Naive B cell (primary cell): ENCODE data around the gene CDH5. TPM values are rescaled to one million over a fixed set of nuclear protein-coding genes. Genes with fewer than 3 reads are reported as not detected.

Experiments used
- ATAC-seq, 2 donors: fragments of 150-1000 bp; cut with Tn5 transposase; 2 replicates each; pipeline ENCODE4 v1.10.0; 2021; ENCODE audit warnings: low read depth in 2 of 2, mild to moderate bottlenecking in 2 of 2, moderate library complexity in 2 of 2
- DNase-seq: peaks from one replicate; pipeline ENCODE4 v3.0.0; 2022
- H3K27ac Mint-ChIP-seq, 6 donors: one replicate each; pipeline ENCODE4 v1.8.0; 2020 to 2022; ENCODE audit warnings: mild to moderate bottlenecking in 6 of 6, mixed read lengths in 6 of 6, moderate library complexity in 5 of 6, inconsistent platforms in 2 of 6
- H3K27me3 Mint-ChIP-seq, 3 donors: one replicate each; pipeline ENCODE4 v1.8.0; 2021 to 2022; ENCODE audit warnings: mixed read lengths in 3 of 3, mild to moderate bottlenecking in 1 of 3
- H3K36me3 Mint-ChIP-seq, 2 donors: one replicate each; pipeline ENCODE4 v1.8.0; 2020 to 2022; ENCODE audit warnings: mixed read lengths in 2 of 2, inconsistent platforms in 1 of 2, mild to moderate bottlenecking in 1 of 2
- H3K4me1 Mint-ChIP-seq, 3 donors: one replicate each; pipeline ENCODE4 v1.8.0; 2020 to 2022; ENCODE audit warnings: mixed read lengths in 3 of 3, inconsistent platforms in 1 of 3, mild to moderate bottlenecking in 1 of 3, moderate library complexity in 1 of 3
- H3K4me3 Mint-ChIP-seq, 8 donors: one replicate each; pipeline ENCODE4 v1.8.0; 2020 to 2022; ENCODE audit warnings: mild to moderate bottlenecking in 8 of 8, mixed read lengths in 8 of 8, moderate library complexity in 8 of 8, inconsistent platforms in 2 of 8
- H3K9me3 Mint-ChIP-seq, 7 donors: one replicate each; pipeline ENCODE4 v1.8.0; 2020 to 2022; ENCODE audit warnings: mixed read lengths in 7 of 7, mild to moderate bottlenecking in 5 of 7, inconsistent platforms in 2 of 7, moderate library complexity in 1 of 7
- polyA plus RNA-seq, 6 donors: library from polyadenylated mRNA; unstranded; fragments of 300-500 nt; fragmentation: Illumina TruSeq; gene quantifications; one replicate each; pipeline ENCODE4 v1.2.3, GENCODE V29; 2021; ENCODE audit warnings: low read depth in 6 of 6

Gene CDH5
- polyA plus RNA-seq, 6 donors from 2014 or later, result not detected

DNA sequence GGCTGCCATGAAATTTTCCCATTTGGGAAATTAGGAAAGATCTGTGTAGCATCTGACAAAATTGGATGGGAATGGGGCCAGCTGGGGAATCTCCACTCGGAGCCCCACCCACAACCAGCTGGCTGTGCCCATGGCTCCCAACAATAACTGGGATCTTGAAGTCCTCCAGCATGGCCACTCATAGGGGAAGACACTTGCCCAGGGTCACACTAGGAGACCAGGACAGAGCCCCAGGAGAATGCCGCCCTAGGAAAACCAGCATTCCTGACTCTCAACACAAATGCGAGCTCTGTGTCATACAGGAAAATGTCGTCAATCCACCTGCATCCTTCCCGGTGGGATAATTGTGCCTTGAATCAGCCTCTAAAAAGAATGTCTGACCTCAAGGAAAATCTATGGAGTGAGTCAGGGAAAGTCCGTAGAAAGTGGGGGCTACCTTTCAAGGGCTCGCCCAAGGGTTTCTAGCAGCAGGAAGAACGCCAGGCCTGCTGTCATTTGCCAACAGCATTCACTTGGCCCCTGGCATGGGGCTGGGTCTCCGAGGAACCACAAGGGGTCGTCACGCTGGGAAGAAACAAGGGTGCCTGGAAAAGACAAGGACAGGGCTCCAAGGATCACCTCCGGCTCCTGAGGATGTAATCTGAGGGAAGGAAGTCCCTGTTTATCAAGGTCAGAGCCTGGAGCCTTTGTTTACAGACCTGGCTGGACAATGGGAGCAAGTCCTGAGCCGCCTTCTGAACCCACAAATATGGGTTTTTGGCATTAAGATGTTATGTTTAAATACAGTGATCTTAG lies 15.9 kb downstream of the CDH5 start:
- Mint-ChIP-seq H3K4me1 (peaks cover 0 to 2% (median 0%) of the 10 kb centered on the region in 3 donors), H3K9me3 (peaks cover 0 to 13% (median 0%) of the 10 kb centered on the region in 7 donors), H3K27ac (no peak overlapping the region), H3K27me3 (peaks cover 1 to 22% (median 8%) of the 10 kb centered on the region in 3 donors), H3K4me3 (no peak overlapping the region), H3K36me3 (no peaks in the 10 kb centered on the region)
- DNase-seq (no peak), ATAC-seq (no peak)

DNA sequence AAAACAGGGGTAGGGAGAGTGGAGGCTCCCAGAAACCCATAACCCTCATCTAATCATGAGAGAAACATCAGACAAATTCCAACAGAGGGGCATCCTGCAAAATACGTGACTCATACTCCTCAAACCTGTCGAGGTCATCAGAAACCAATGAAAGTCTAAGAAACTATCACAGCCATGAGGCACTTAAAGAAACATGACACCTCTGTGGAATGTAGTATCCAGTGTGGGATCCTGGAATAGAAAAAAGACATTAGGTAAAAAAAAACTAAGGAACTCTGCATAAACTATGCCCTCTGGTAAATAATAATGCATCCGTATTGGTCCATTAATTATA lies 16.4 kb downstream of the CDH5 start:
- peaks cover 0 to 2% (median 0%) of the 10 kb centered on the region in 3 donors for H3K4me1 Mint-ChIP-seq
- DNase-seq (no peak), ATAC-seq (no peak)
- no peaks in the 10 kb centered on the region for H3K36me3 Mint-ChIP-seq
- H3K27me3 Mint-ChIP-seq, result peaks cover 0 to 26% (median 10%) of the 10 kb centered on the region in 3 donors
- no peak overlapping the region for H3K4me3 Mint-ChIP-seq
- H3K27ac Mint-ChIP-seq, result no peak overlapping the region
- peaks cover 0 to 13% (median 0%) of the 10 kb centered on the region in 7 donors for H3K9me3 Mint-ChIP-seq

- peaks cover 0 to 13% (median 0%) of the 10 kb centered on the region in 7 donors for H3K9me3 Mint-ChIP-seq
- ATAC-seq, result no peak
- no peak overlapping the region for H3K4me3 Mint-ChIP-seq
- no peaks in the 10 kb centered on the region for H3K36me3 Mint-ChIP-seq
- H3K27ac Mint-ChIP-seq, result no peak overlapping the region
- no peak for DNase-seq
- H3K4me1 Mint-ChIP-seq, result peaks cover 0 to 2% (median 0%) of the 10 kb centered on the region in 3 donors
- H3K27me3 Mint-ChIP-seq, result peaks cover 6 to 31% (median 15%) of the 10 kb centered on the region in 3 donors
Observed at GRCh38 chr16:66383551-66383950, 17.1 kb downstream of the CDH5 start.

DNA sequence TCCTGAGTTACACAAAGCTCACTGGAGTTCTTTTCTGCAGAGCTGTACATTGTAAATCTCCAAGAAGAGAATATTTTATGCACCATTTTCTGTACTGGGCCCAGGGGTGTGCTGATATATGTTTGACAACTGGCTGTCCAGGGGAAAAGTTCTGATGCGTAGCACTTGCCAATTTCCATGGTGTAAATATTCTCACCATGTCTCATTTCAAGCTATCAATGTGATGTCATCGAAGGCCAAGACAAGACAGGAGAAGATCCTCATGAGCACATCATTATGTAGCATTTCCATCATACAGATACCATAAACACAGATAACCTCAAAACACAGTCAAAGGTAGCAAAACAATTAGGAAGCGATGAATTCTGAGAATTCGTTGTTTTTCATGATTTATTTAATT lies 18.9 kb downstream of the CDH5 start:
- Mint-ChIP-seq H3K27me3 (peaks cover 13 to 37% (median 18%) of the 10 kb centered on the region in 3 donors), H3K27ac (no peak overlapping the region), H3K4me3 (no peak overlapping the region), H3K4me1 (no peaks in the 10 kb centered on the region), H3K36me3 (no peaks in the 10 kb centered on the region), H3K9me3 (peaks cover 0 to 3% (median 0%) of the 10 kb centered on the region in 7 donors)
- ATAC-seq, result no peak
- DNase-seq, result no peak

GRCh38 chr16:66386629-66387622 lies 20.4 kb downstream of the CDH5 start:
- peak overlapping the region in 2 of 6 donors; percentile 13 to 39 for H3K27ac Mint-ChIP-seq
- DNase-seq (no peak), ATAC-seq (no peak)
- H3K4me3 Mint-ChIP-seq, result no peak overlapping the region
- H3K27me3 Mint-ChIP-seq, result peaks cover 13 to 37% (median 18%) of the 10 kb centered on the region in 3 donors
- H3K9me3 Mint-ChIP-seq, result no peaks in the 10 kb centered on the region
- H3K36me3 Mint-ChIP-seq, result no peaks in the 10 kb centered on the region
- no peaks in the 10 kb centered on the region for H3K4me1 Mint-ChIP-seq

DNA sequence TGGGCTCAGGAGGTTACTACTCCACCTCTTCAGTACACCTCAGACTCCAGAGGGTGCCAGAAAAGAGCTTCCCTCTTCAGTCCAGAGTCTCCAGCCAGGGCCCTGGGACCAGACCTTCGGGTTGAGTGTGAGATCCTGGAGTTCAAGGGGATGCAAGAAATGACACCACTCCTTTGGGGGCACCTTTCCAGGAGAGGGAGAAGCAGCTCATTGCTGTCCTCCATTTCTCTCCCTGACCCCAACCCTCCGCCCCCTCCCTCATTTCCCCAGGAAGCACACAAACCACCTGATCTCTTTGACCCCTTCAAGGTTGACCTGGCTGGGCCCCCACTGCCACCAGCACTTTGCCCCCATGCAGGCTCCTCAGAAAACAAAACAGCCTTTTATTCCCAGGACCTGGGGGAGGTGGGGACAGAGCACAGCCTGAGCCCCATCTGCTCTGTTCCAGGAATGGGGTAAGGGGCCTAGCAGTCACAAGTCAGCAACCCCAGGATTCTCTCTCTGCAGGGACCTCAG lies 21.4 kb downstream of the CDH5 start:
- Mint-ChIP-seq H3K36me3 (no peaks in the 10 kb centered on the region), H3K4me1 (no peaks in the 10 kb centered on the region), H3K4me3 (no peak overlapping the region), H3K27ac (no peak overlapping the region), H3K9me3 (no peaks in the 10 kb centered on the region), H3K27me3 (peaks cover 13 to 37% (median 18%) of the 10 kb centered on the region in 3 donors)
- ATAC-seq (no peak), DNase-seq (no peak)

- Mint-ChIP-seq H3K4me3 (peak overlapping the region in 1 of 8 donors; percentile 29), H3K9me3 (no peaks in the 10 kb centered on the region), H3K27me3 (peaks cover 13 to 35% (median 18%) of the 10 kb centered on the region in 3 donors), H3K36me3 (no peaks in the 10 kb centered on the region), H3K27ac (no peak overlapping the region), H3K4me1 (no peaks in the 10 kb centered on the region)
- DNase-seq (no peak), ATAC-seq (no peak)
Observed at GRCh38 chr16:66388350-66389139, 22.1 kb downstream of the CDH5 start.

DNA sequence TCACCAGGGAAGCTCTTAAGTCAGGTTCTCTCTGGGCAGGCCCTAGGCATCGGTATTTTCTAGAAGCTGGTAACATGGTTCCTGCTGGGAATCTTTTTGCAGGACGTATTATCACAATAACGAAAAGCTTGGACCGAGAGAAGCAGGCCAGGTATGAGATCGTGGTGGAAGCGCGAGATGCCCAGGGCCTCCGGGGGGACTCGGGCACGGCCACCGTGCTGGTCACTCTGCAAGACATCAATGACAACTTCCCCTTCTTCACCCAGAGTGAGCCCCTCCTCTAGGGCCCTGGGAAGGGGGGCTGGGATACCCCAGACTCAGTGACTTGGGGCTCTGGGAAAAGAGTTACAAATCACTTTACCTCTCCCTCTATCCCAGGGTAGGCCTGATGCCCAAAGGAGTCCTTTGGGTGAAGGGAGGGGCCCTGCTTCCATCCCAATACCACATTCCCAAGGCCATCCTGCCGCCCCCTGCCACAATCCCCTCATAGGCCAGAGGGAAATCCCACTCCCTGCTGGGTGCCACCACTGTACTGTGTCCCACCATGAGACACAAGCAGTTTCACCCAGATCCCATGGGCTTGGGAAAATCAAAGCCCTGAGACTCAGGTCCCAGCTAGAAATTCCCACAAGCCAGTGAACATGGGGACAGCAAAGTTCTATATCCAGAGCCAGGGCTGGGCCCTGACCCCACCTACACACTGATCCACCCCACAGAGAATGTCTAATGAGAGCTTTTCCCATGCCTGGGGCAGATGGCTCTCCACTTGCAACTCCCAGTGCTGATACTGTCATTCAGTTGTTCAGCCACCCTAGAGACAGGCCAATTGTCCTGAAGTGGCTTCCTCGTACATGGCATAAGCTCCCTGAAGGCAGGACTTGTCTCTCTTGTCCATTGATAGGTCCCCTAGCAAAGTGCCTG lies 23.0 kb downstream of the CDH5 start:
- Mint-ChIP-seq H3K4me1 (no peaks in the 10 kb centered on the region), H3K4me3 (no peak overlapping the region), H3K27me3 (peaks cover 13 to 31% (median 18%) of the 10 kb centered on the region in 3 donors), H3K27ac (no peak overlapping the region), H3K36me3 (no peaks in the 10 kb centered on the region), H3K9me3 (no peaks in the 10 kb centered on the region)
- no peak for DNase-seq
- no peak for ATAC-seq

GRCh38 chr16:66390346-66391108 lies 24.0 kb downstream of the CDH5 start:
- H3K36me3 Mint-ChIP-seq, result no peaks in the 10 kb centered on the region
- H3K4me1 Mint-ChIP-seq, result no peaks in the 10 kb centered on the region

DNA sequence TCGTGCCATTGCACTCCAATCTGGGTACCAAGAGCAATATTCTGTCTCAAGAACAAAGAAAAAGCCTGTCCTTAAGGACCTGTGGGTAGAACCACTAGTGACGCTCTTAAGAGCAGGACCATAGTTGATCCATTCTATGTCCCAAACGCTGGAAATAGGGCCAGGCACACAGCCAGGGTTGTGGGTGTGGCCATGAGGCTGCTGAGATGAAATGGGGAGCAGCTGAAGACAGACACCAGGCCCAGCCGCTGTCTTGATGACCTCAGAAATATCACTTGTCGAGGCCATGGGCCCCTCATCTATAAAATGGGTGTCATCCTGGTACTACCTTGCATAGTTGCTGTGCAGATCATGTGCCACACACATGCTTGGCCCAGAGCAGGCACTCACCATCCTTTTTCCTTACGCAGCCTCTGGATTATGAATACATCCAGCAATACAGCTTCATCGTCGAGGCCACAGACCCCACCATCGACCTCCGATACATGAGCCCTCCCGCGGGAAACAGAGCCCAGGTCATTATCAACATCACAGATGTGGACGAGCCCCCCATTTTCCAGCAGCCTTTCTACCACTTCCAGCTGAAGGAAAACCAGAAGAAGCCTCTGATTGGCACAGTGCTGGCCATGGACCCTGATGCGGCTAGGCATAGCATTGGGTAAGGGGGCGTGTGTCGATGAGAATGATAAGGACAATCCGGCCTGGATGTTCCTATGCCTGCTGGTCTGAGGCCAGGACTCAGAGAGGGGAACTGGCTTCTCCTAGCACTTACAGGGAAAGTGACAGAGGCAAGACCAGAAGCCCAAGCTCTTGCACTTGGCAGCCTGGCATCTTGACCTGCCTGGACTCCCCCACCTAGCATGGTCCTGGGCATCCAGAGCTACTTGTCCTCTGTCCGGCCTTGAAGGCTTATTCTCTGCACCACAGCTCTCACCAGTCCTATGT lies 25.5 kb downstream of the CDH5 start:
- no peak overlapping the region for H3K4me3 Mint-ChIP-seq
- DNase-seq, result no peak
- H3K27me3 Mint-ChIP-seq, result peaks cover 13 to 28% (median 21%) of the 10 kb centered on the region in 3 donors
- no peak overlapping the region for H3K27ac Mint-ChIP-seq
- no peaks in the 10 kb centered on the region for H3K4me1 Mint-ChIP-seq
- no peak for ATAC-seq
- no peaks in the 10 kb centered on the region for H3K36me3 Mint-ChIP-seq
- H3K9me3 Mint-ChIP-seq, result no peaks in the 10 kb centered on the region

More at GRCh38 chr16:66390346-66391108, 24.0 kb downstream of the CDH5 start:
- Mint-ChIP-seq H3K9me3 (no peaks in the 10 kb centered on the region), H3K27ac (no peak overlapping the region), H3K4me3 (no peak overlapping the region), H3K27me3 (peaks cover 13 to 27% (median 14%) of the 10 kb centered on the region in 3 donors)
- DNase-seq (no peak), ATAC-seq (no peak)
